ENCODE data around the gene SLC28A3. TPM values are rescaled to one million over a fixed set of nuclear protein-coding genes. Genes with fewer than 3 reads are reported as not detected.

Gene SLC28A3
- total and polyA plus RNA-seq, 2 experiments from 2014 or later = not detected

GRCh38 chr9:84322828-84323227 lies 17.7 kb downstream of the SLC28A3 start (continued):
- TF ChIP-seq REST (IDR thresholded peaks at IDR 0.05; ENCODE audit: unreplicated experiment) = no peak
- no peak for TF ChIP-seq ZNF331 (CRISPR knock-in tag; IDR thresholded peaks at IDR 0.05; ENCODE audit: low read depth)
- no peak for TF ChIP-seq STAT1 (IDR thresholded peaks at IDR 0.05; ENCODE audit: unreplicated experiment)

DNA sequence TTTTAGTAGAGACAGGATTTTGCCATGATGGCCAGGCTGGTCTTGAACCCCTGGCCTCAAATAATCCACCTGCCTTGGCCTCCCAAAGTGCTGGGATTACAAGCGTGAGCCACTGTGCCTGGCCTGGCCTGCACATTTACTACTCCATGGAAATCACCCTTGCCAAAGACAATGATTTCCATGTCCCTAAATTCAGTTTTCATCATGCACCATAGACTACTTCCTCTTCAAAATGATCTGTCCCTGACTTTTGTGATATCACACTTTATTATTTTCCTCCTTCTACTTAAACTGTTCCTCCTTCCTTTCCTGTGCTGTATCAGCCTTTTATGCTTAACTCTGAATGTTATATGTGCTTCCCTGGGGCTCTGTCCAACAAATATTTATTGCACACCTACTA lies 20.3 kb downstream of the SLC28A3 start:
- Histone ChIP-seq H3K4me1 (ENCODE audit: insufficient read depth) (no peaks in the 10 kb centered on the region), H4K20me1 (replicated peaks; ENCODE audit: insufficient read depth) (no peaks in the 10 kb centered on the region), H3K27ac (ENCODE audit: low read depth) (no peak overlapping the region), H3F3A (replicated peaks; ENCODE audit: low read depth) (no peaks in the 10 kb centered on the region), H3K4me3 (no peak overlapping the region), H3K27me3 (ENCODE audit: insufficient read depth) (no peaks in the 10 kb centered on the region), H3K9me2 (ENCODE audit: insufficient read depth) (no peaks in the 10 kb centered on the region), H3K79me2 (replicated peaks; ENCODE audit: insufficient read depth) (no peaks in the 10 kb centered on the region), H3K36me3 (ENCODE audit: insufficient read depth) (no peaks in the 10 kb centered on the region), H2AFZ (no peak overlapping the region), H3K4me2 (no peak overlapping the region)
- Mint-ChIP-seq H3K27ac (no peak overlapping the region), H3K4me1 (no peaks in the 10 kb centered on the region), H3K27me3 (ENCODE audit: insufficient read depth, low read depth, poor library complexity) (peaks cover 5% of the 10 kb centered on the region), H3K36me3 (ENCODE audit: low read depth) (no peaks in the 10 kb centered on the region), H3K9me3 (no peaks in the 10 kb centered on the region), H3K4me3 (no peak overlapping the region)
- DNase-seq (ENCODE audit: low spot score) (no peak), ATAC-seq (no peak)
- TF ChIP-seq, protein P1, sequence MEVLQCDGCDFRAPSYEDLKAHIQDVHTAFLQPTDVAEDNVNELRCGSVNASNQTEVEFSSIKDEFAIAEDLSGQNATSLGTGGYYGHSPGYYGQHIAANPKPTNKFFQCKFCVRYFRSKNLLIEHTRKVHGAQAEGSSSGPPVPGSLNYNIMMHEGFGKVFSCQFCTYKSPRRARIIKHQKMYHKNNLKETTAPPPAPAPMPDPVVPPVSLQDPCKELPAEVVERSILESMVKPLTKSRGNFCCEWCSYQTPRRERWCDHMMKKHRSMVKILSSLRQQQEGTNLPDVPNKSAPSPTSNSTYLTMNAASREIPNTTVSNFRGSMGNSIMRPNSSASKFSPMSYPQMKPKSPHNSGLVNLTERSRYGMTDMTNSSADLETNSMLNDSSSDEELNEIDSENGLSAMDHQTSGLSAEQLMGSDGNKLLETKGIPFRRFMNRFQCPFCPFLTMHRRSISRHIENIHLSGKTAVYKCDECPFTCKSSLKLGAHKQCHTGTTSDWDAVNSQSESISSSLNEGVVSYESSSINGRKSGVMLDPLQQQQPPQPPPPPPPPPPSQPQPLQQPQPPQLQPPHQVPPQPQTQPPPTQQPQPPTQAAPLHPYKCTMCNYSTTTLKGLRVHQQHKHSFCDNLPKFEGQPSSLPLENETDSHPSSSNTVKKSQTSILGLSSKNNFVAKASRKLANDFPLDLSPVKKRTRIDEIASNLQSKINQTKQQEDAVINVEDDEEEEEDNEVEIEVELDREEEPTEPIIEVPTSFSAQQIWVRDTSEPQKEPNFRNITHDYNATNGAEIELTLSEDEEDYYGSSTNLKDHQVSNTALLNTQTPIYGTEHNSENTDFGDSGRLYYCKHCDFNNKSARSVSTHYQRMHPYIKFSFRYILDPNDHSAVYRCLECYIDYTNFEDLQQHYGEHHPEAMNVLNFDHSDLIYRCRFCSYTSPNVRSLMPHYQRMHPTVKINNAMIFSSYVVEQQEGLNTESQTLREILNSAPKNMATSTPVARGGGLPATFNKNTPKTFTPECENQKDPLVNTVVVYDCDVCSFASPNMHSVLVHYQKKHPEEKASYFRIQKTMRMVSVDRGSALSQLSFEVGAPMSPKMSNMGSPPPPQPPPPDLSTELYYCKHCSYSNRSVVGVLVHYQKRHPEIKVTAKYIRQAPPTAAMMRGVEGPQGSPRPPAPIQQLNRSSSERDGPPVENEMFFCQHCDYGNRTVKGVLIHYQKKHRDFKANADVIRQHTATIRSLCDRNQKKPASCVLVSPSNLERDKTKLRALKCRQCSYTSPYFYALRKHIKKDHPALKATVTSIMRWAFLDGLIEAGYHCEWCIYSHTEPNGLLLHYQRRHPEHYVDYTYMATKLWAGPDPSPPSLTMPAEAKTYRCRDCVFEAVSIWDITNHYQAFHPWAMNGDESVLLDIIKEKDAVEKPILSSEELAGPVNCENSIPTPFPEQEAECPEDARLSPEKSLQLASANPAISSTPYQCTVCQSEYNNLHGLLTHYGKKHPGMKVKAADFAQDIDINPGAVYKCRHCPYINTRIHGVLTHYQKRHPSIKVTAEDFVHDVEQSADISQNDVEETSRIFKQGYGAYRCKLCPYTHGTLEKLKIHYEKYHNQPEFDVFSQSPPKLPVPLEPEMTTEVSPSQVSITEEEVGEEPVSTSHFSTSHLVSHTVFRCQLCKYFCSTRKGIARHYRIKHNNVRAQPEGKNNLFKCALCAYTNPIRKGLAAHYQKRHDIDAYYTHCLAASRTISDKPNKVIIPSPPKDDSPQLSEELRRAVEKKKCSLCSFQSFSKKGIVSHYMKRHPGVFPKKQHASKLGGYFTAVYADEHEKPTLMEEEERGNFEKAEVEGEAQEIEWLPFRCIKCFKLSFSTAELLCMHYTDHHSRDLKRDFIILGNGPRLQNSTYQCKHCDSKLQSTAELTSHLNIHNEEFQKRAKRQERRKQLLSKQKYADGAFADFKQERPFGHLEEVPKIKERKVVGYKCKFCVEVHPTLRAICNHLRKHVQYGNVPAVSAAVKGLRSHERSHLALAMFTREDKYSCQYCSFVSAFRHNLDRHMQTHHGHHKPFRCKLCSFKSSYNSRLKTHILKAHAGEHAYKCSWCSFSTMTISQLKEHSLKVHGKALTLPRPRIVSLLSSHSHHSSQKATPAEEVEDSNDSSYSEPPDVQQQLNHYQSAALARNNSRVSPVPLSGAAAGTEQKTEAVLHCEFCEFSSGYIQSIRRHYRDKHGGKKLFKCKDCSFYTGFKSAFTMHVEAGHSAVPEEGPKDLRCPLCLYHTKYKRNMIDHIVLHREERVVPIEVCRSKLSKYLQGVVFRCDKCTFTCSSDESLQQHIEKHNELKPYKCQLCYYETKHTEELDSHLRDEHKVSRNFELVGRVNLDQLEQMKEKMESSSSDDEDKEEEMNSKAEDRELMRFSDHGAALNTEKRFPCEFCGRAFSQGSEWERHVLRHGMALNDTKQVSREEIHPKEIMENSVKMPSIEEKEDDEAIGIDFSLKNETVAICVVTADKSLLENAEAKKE (CRISPR knock-in tag; IDR thresholded peaks at IDR 0.05) = no peak
- TF ChIP-seq REST (IDR thresholded peaks at IDR 0.05; ENCODE audit: unreplicated experiment) (no peak), STAT1 (IDR thresholded peaks at IDR 0.05; ENCODE audit: unreplicated experiment) (no peak), CREB1 (CRISPR knock-in tag; IDR thresholded peaks at IDR 0.05; ENCODE audit: low read depth) (no peak), JUNB (IDR thresholded peaks at IDR 0.05; ENCODE audit: unreplicated experiment) (no peak), EZH2 (IDR thresholded peaks at IDR 0.05; ENCODE audit: low read depth, unreplicated experiment) (no peak), POLR2AphosphoS5 (IDR thresholded peaks at IDR 0.05; ENCODE audit: low read depth) (no peak), EZH2phosphoT487 (IDR thresholded peaks at IDR 0.05; ENCODE audit: unreplicated experiment) (no peak), ZNF114 (CRISPR knock-in tag; IDR thresholded peaks at IDR 0.05) (no peak), ZNF331 (CRISPR knock-in tag; IDR thresholded peaks at IDR 0.05; ENCODE audit: low read depth) (no peak)
- TF ChIP-seq, protein P2, sequence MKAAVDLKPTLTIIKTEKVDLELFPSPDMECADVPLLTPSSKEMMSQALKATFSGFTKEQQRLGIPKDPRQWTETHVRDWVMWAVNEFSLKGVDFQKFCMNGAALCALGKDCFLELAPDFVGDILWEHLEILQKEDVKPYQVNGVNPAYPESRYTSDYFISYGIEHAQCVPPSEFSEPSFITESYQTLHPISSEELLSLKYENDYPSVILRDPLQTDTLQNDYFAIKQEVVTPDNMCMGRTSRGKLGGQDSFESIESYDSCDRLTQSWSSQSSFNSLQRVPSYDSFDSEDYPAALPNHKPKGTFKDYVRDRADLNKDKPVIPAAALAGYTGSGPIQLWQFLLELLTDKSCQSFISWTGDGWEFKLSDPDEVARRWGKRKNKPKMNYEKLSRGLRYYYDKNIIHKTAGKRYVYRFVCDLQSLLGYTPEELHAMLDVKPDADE (IDR thresholded peaks at IDR 0.05) = no peak

Measured in GM23338 (cell line).